SK-N-SH (cell line): ENCODE results near the gene FAM240A. TPM values are rescaled to one million over a fixed set of nuclear protein-coding genes. Genes with fewer than 3 reads are reported as not detected.

Experiments
- CTCF ChIA-PET: fragments of 300-600, 350-600 bp; formaldehyde crosslinking; extraction: SDS; loops from one replicate; lab custom pipeline; 2021; lab: Yijun Ruan, JAX
- POLR2A ChIA-PET: fragments of 350-600 bp; sonication (Branson Sonifier 250); formaldehyde crosslinking; extraction: SDS; loops from one replicate; lab custom pipeline; 2020; ENCODE audit warnings: antibody characterized with exemption, inconsistent platforms; lab: Yijun Ruan, JAX
- DNase-seq: peaks from one replicate; pipeline ENCODE4 v3.0.0; 2012
- H2AFZ ChIP-seq: fragments of 200-600 bp; sonication (generic); 2 replicates; pipeline ENCODE4 v1.8.1; 2016; ENCODE audit warnings: antibody characterized with exemption, mild to moderate bottlenecking, low read depth
- H3F3A ChIP-seq: fragments of 200-600 bp; sonication (generic); replicated peaks from 2 replicates; pipeline ENCODE3; 2016; ENCODE audit warnings: antibody characterized with exemption, mild to moderate bottlenecking; ENCODE audit not compliant: insufficient read depth
- H3K27ac ChIP-seq, 2 experiments: fragments of 200-500 bp in 1 of 2; fragments of 200-600 bp in 1 of 2; sonication (Bioruptor generic) in 1 of 2; sonication (generic), shearing (Covaris generic) in 1 of 2; 2 replicates each; pipeline versions ENCODE4 v1.5.1 to v1.6.1; 2014 to 2016; ENCODE audit warnings: low read depth in 2 of 2, inconsistent platforms in 1 of 2, low read length in 1 of 2, mild to moderate bottlenecking in 1 of 2, mixed read lengths in 1 of 2
- H3K27me3 ChIP-seq: fragments of 200-600 bp; sonication (generic), shearing (Covaris generic); 2 replicates; pipeline ENCODE4 v1.6.1; 2016; ENCODE audit warnings: mixed run types; ENCODE audit not compliant: insufficient read depth
- H3K36me3 ChIP-seq, 2 experiments: fragments of 200-500 bp in 1 of 2; fragments of 200-600 bp in 1 of 2; sonication (Bioruptor generic) in 1 of 2; sonication (generic) in 1 of 2; replicated peaks in 1 of 2; 2 replicates each; pipeline versions ENCODE3 to v1.5.1; 2014 to 2016; ENCODE audit warnings: low read length in 1 of 2, mild to moderate bottlenecking in 1 of 2; ENCODE audit not compliant: insufficient read depth in 2 of 2, control insufficient read depth in 1 of 2
- H3K4me1 ChIP-seq, 2 experiments: fragments of 200-500 bp in 1 of 2; fragments of 200-600 bp in 1 of 2; sonication (Bioruptor generic) in 1 of 2; sonication (generic), shearing (Covaris generic) in 1 of 2; 2 replicates each; pipeline versions ENCODE4 v1.5.1 to v1.6.1; 2014 to 2016; ENCODE audit warnings: low read depth in 1 of 2, low read length in 1 of 2, mixed run types in 1 of 2; ENCODE audit not compliant: insufficient read depth in 2 of 2, control insufficient read depth in 1 of 2
- H3K4me2 ChIP-seq: fragments of 200-600 bp; sonication (generic), shearing (Covaris generic); 2 replicates; pipeline ENCODE4 v1.6.1; 2017; ENCODE audit warnings: mixed run types
- H3K4me3 ChIP-seq, 2 experiments: fragments of 200-500 bp in 1 of 2; fragments of 200-600 bp in 1 of 2; sonication (Bioruptor generic) in 1 of 2; sonication (generic), shearing (Covaris generic) in 1 of 2; 2 replicates each; pipeline versions ENCODE4 v1.5.1 to v1.8.1; 2014 to 2016; ENCODE audit warnings: low read depth in 2 of 2, inconsistent platforms in 1 of 2, low read length in 1 of 2, mild to moderate bottlenecking in 1 of 2, mixed read lengths in 1 of 2, moderate library complexity in 1 of 2
- H3K79me2 ChIP-seq: fragments of 200-600 bp; sonication (generic); 2 replicates; pipeline ENCODE4 v1.8.1; 2017; ENCODE audit warnings: mild to moderate bottlenecking; ENCODE audit not compliant: insufficient read depth
- H3K9ac ChIP-seq: fragments of 200-600 bp; sonication (generic); 2 replicates; pipeline ENCODE4 v1.6.1; 2017; ENCODE audit warnings: mixed run types
- H3K9me2 ChIP-seq: fragments of 200-600 bp; sonication (generic); 2 replicates; pipeline ENCODE4 v1.6.1; 2017; ENCODE audit warnings: mixed run types
- H3K9me3 ChIP-seq: fragments of 200-600 bp; sonication (generic); 2 replicates; pipeline ENCODE4 v1.6.1; 2017; ENCODE audit warnings: mixed run types, mild to moderate bottlenecking, moderate library complexity
- H4K20me1 ChIP-seq: fragments of 200-600 bp; sonication (generic); 2 replicates; pipeline ENCODE4 v1.6.1; 2017; ENCODE audit warnings: mild to moderate bottlenecking, mixed run types; ENCODE audit not compliant: insufficient read depth
- CTCF ChIP-seq: fragments of 200-600 bp; sonication (generic); IDR thresholded peaks from 2 replicates; pipeline ENCODE4 v1.6.1; 2017; ENCODE audit warnings: antibody characterized with exemption, mild to moderate bottlenecking, moderate library complexity
- EZH2phosphoT487 ChIP-seq: fragments of 200-600 bp; sonication (generic); IDR thresholded peaks from 2 replicates; pipeline ENCODE4 v1.6.1; 2017; ENCODE audit warnings: low read depth, mixed run types, mild to moderate bottlenecking, antibody characterized with exemption, moderate library complexity, borderline replicate concordance
- GABPA ChIP-seq: IDR thresholded peaks from 2 replicates; pipeline ENCODE4 v1.4.0; 2012; ENCODE audit warnings: low read depth, mild to moderate bottlenecking
- IRF3 ChIP-seq: fragments of 150-350 bp; IDR thresholded peaks from 2 replicates; pipeline ENCODE4 v1.6.1; 2016; ENCODE audit warnings: mild to moderate bottlenecking, low read depth, low read length
- MXI1 ChIP-seq: IDR thresholded peaks from 2 replicates; pipeline ENCODE4 v1.6.1; 2012; ENCODE audit warnings: mild to moderate bottlenecking, low read depth, low read length, improper control_type of control experiment
- RAD21 ChIP-seq: IDR thresholded peaks from 2 replicates; pipeline ENCODE4 v1.6.1; 2012; ENCODE audit warnings: mild to moderate bottlenecking, low read length
- RCOR1 ChIP-seq: fragments of 150-350 bp; IDR thresholded peaks from 2 replicates; pipeline ENCODE4 v1.6.1; 2017; ENCODE audit warnings: antibody characterized with exemption, low read length
- RXRA ChIP-seq: IDR thresholded peaks from 2 replicates; pipeline ENCODE4 v1.4.0; 2012; ENCODE audit warnings: low read depth, mild to moderate bottlenecking, borderline replicate concordance
- SIN3A ChIP-seq: IDR thresholded peaks from 2 replicates; pipeline ENCODE4 v1.6.1; 2012; ENCODE audit warnings: low read depth, mild to moderate bottlenecking, low read length, moderate library complexity, borderline replicate concordance
- TCF12 ChIP-seq: IDR thresholded peaks from 2 replicates; pipeline ENCODE4 v1.4.0; 2012
- USF1 ChIP-seq: IDR thresholded peaks from 2 replicates; pipeline ENCODE4 v1.4.0; 2012; ENCODE audit warnings: low read depth, borderline replicate concordance
- USF2 ChIP-seq: fragments of 150-350 bp; IDR thresholded peaks from 2 replicates; pipeline ENCODE4 v1.6.1; 2017; ENCODE audit warnings: antibody characterized with exemption, low read length, low read depth, borderline replicate concordance
- ZBTB33 ChIP-seq: IDR thresholded peaks from 2 replicates; pipeline ENCODE4 v1.4.0; 2012; ENCODE audit warnings: low read depth, borderline replicate concordance
- WGBS: methylation state at CpG from one replicate; pipeline ENCODE4 v1.1.6; 2017; ENCODE audit warnings: low lambda C conversion rate; 5-methylcytosine and 5-hydroxymethylcytosine counted together
- polyA plus RNA-seq, 3 experiments: library from polyadenylated mRNA; depleted of rRNA; stranded (reverse); fragments of >200 nt; gene quantifications; 2 replicates each; pipeline ENCODE4 v1.2.3, GENCODE V29; 2012

FAM240A gene
- polyA plus RNA-seq, 1 of the 3 experiments (the other 2 are of a cell fraction): not detected

GRCh38 chr3:46594723-46595122 is 17.6 kb upstream of the FAM240A start (continued):
- TF ChIP-seq RCOR1 (no peak), ZBTB33 (no peak), USF2 (no peak), MXI1 (no peak), USF1 (no peak), SIN3A (no peak)

GRCh38 chr3:46595819-46596314 is 16.5 kb upstream of the FAM240A start:
- no peaks in the 10 kb centered on the region for H3K4me1 ChIP-seq
- H3K79me2 ChIP-seq: no peaks in the 10 kb centered on the region
- H3K4me2 ChIP-seq: no peak overlapping the region
- no peaks in the 10 kb centered on the region for H3K36me3 ChIP-seq
- ChIA-PET CTCF (interaction anchor here (2.3 kb wide), 1 partner anchor 10 kb away, joined by 7 read pairs; no protein-coding TSS in a partner anchor), POLR2A (no interaction called here)
- no peak overlapping the region for H2AFZ ChIP-seq
- 61% methylated on average over 8 of the region's 8 CpGs for WGBS
- H3K9me2 ChIP-seq: no peaks in the 10 kb centered on the region
- H4K20me1 ChIP-seq: no peaks in the 10 kb centered on the region
- no peak overlapping the region for H3K27ac ChIP-seq
- H3F3A ChIP-seq: no peaks in the 10 kb centered on the region
- no peak overlapping the region for H3K4me3 ChIP-seq
- H3K27me3 ChIP-seq: no peaks in the 10 kb centered on the region
- no peaks in the 10 kb centered on the region for H3K9me3 ChIP-seq
- H3K9ac ChIP-seq: no peak overlapping the region
- no peak for DNase-seq
- TF ChIP-seq EZH2phosphoT487: no peak
- TF ChIP-seq RAD21: no peak
- TF ChIP-seq RXRA: no peak
- no peak for TF ChIP-seq GABPA
- no peak for TF ChIP-seq ZBTB33
- no peak for TF ChIP-seq IRF3
- no peak for TF ChIP-seq TCF12
- no peak for TF ChIP-seq CTCF
